Calu3 (cell line): ENCODE results near the gene ADI1. TPM values are rescaled to one million over a fixed set of nuclear protein-coding genes. Genes with fewer than 3 reads are reported as not detected.

Source experiments
- BruUV-seq: library from RNA; stranded (reverse); fragments of 400-500 nt; replicated peaks from 2 replicates; lab custom pipeline; 2021; lab: Mats Ljungman, UMichigan
- CTCF ChIA-PET: fragments of 300-600 bp; sonication (Branson Sonifier 250); formaldehyde crosslinking; loops from one replicate; lab custom pipeline; 2022; ENCODE audit warnings: antibody characterized with exemption; lab: Charles Lee
- DNase-seq: peaks from one replicate; pipeline ENCODE4 v3.0.0; 2022
- H3K27ac Mint-ChIP-seq: one replicate; pipeline ENCODE4 v1.8.0; 2022; ENCODE audit warnings: mixed read lengths; ENCODE audit not compliant: unreplicated experiment
- H3K27me3 Mint-ChIP-seq: one replicate; pipeline ENCODE4 v1.8.0; 2022; ENCODE audit warnings: mixed read lengths; ENCODE audit not compliant: unreplicated experiment
- H3K36me3 Mint-ChIP-seq: one replicate; pipeline ENCODE4 v1.8.0; 2022; ENCODE audit warnings: mild to moderate bottlenecking, moderate library complexity, mixed read lengths; ENCODE audit not compliant: insufficient read depth, unreplicated experiment
- H3K4me1 Mint-ChIP-seq: one replicate; pipeline ENCODE4 v1.8.0; 2022; ENCODE audit warnings: mild to moderate bottlenecking, low read depth, mixed read lengths; ENCODE audit not compliant: unreplicated experiment
- H3K4me3 Mint-ChIP-seq: one replicate; pipeline ENCODE4 v1.8.0; 2022; ENCODE audit warnings: mild to moderate bottlenecking, low read depth, moderate library complexity, mixed read lengths; ENCODE audit not compliant: unreplicated experiment
- H3K9me3 Mint-ChIP-seq: one replicate; pipeline ENCODE4 v1.8.0; 2022; ENCODE audit warnings: low read depth, mixed read lengths; ENCODE audit not compliant: unreplicated experiment
- intact Hi-C: fragments of 100-400 bp; cut with micrococcal nuclease; formaldehyde crosslinking; loops from one replicate; pipeline ENCODE4 v1.10.0; 2022; ENCODE audit not compliant: unreplicated experiment
- total RNA-seq: library from RNA; stranded (reverse); gene quantifications from 2 replicates; pipeline ENCODE4 v1.2.3, GENCODE V29; 2022
- TF ChIP-seq, protein P1 (sequence below): fragments of 200-600 bp; IDR thresholded peaks from one replicate; pipeline ENCODE4 v1.8.0; 2022; ENCODE audit warnings: antibody characterized with exemption; ENCODE audit not compliant: unreplicated experiment

Gene ADI1
- total RNA-seq, 1 experiment from 2014 or later, result 32.6 TPM

- Mint-ChIP-seq H3K36me3 (peaks cover 45% of the 10 kb centered on the region), H3K27ac (peak overlapping the region; percentile 99), H3K27me3 (no peaks in the 10 kb centered on the region), H3K4me3 (peak overlapping the region; percentile 90), H3K9me3 (no peaks in the 10 kb centered on the region), H3K4me1 (peaks cover 17% of the 10 kb centered on the region)
- no TSS peak for BruUV-seq
- DNase-seq, result peak; percentile 73
- intact Hi-C loops, result no loop called here
- TF ChIP-seq, protein P1, sequence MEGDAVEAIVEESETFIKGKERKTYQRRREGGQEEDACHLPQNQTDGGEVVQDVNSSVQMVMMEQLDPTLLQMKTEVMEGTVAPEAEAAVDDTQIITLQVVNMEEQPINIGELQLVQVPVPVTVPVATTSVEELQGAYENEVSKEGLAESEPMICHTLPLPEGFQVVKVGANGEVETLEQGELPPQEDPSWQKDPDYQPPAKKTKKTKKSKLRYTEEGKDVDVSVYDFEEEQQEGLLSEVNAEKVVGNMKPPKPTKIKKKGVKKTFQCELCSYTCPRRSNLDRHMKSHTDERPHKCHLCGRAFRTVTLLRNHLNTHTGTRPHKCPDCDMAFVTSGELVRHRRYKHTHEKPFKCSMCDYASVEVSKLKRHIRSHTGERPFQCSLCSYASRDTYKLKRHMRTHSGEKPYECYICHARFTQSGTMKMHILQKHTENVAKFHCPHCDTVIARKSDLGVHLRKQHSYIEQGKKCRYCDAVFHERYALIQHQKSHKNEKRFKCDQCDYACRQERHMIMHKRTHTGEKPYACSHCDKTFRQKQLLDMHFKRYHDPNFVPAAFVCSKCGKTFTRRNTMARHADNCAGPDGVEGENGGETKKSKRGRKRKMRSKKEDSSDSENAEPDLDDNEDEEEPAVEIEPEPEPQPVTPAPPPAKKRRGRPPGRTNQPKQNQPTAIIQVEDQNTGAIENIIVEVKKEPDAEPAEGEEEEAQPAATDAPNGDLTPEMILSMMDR, result peak; percentile 27
- CTCF ChIA-PET, result interaction anchor here (1.0 to 1.8 kb wide), 3 partner anchors 18 to 43 kb away, joined by 3 to 7 read pairs (median 4); partner anchors contain the start of gene RNASEH1
Observed at GRCh38 chr2:3536682-3537632, 17.6 kb upstream of the ADI1 start.

GRCh38 chr2:3535794-3536681 is 16.7 kb upstream of the ADI1 start:
- TF ChIP-seq, protein P1, result no peak
- DNase-seq, result peak; percentile 58
- peak overlapping the region; percentile 99 for H3K27ac Mint-ChIP-seq
- H3K4me1 Mint-ChIP-seq, result peaks cover 17% of the 10 kb centered on the region
- no peaks in the 10 kb centered on the region for H3K27me3 Mint-ChIP-seq
- H3K36me3 Mint-ChIP-seq, result peaks cover 36% of the 10 kb centered on the region
- intact Hi-C loops, result no loop called here
- H3K4me3 Mint-ChIP-seq, result peak overlapping the region; percentile 90
- BruUV-seq, result TSS peak; percentile 56
- CTCF ChIA-PET, result interaction anchor here (1.0 to 1.8 kb wide), 3 partner anchors 18 to 42 kb away, joined by 3 to 7 read pairs (median 4); partner anchors contain the start of gene RNASEH1
- no peaks in the 10 kb centered on the region for H3K9me3 Mint-ChIP-seq

- H3K9me3 Mint-ChIP-seq, result no peaks in the 10 kb centered on the region
- TF ChIP-seq, protein P1, result no peak
- intact Hi-C loops, result no loop called here
- peaks cover 30% of the 10 kb centered on the region for H3K36me3 Mint-ChIP-seq
- H3K4me1 Mint-ChIP-seq, result peaks cover 17% of the 10 kb centered on the region
- DNase-seq, result no peak
- peak overlapping the region; percentile 99 for H3K27ac Mint-ChIP-seq
- peak overlapping the region; percentile 90 for H3K4me3 Mint-ChIP-seq
- CTCF ChIA-PET, result interaction anchor here (1.0 to 1.8 kb wide), 3 partner anchors 17 to 42 kb away, joined by 3 to 7 read pairs (median 4); partner anchors contain the start of gene RNASEH1
- no TSS peak for BruUV-seq
- no peaks in the 10 kb centered on the region for H3K27me3 Mint-ChIP-seq
Observed at GRCh38 chr2:3535467-3535793, 16.1 kb upstream of the ADI1 start.

DNA sequence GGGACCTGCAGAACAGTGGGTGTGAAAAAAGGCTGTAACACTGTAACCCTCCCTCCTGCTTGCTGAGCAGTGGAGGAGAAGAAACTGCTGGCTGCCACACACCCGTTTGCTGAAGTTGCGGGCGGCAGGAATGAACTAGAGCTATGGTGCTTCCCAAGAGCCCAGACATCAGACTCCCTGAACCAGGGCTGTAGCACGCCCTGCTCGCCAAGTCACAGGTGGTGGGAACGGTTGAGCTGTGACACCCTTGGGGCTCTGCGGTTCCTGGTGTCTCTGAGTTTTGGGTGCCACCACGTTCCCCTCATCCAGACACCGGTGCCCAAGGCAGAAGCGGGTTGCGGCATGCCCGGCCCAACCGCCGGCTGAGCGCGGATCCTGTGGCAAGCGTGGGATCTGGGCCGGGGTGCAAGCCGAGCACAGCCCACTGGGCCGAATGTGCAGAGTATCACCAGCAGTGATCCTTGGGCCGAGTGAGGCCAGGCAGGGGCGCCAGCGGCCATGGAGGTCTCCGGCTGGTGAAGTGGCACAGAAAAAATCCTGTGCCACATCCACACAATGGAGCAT is 15.0 kb upstream of the ADI1 start:
- H3K9me3 Mint-ChIP-seq, result no peaks in the 10 kb centered on the region
- peaks cover 20% of the 10 kb centered on the region for H3K36me3 Mint-ChIP-seq
- H3K4me3 Mint-ChIP-seq, result no peak overlapping the region
- H3K27me3 Mint-ChIP-seq, result no peaks in the 10 kb centered on the region
- no peak overlapping the region for H3K27ac Mint-ChIP-seq
- CTCF ChIA-PET, result no interaction called here
- DNase-seq, result no peak
- intact Hi-C loops, result no loop called here
- BruUV-seq, result no TSS peak
- H3K4me1 Mint-ChIP-seq, result peaks cover 17% of the 10 kb centered on the region
- TF ChIP-seq, protein P1, result no peak
